GM06990 (cell line): Measurements from ENCODE around the gene ZBTB21.

Source experiments
- DNase-seq: peaks from one replicate; pipeline ENCODE4 v3.0.0-alpha.2; 2011; ENCODE audit not compliant: insufficient read length; ENCODE audit errors: extremely low read depth
- H3K27me3 ChIP-seq: replicated peaks from 2 replicates; pipeline ENCODE4 v1.6.0; 2011; ENCODE audit warnings: low read length; ENCODE audit not compliant: control insufficient read depth, insufficient read depth
- H3K36me3 ChIP-seq: 2 replicates; pipeline ENCODE4 v1.5.1; 2011; ENCODE audit warnings: low read length; ENCODE audit not compliant: control insufficient read depth, insufficient read depth
- H3K4me3 ChIP-seq: replicated peaks from 2 replicates; pipeline ENCODE4 v1.5.1; 2011; ENCODE audit warnings: low read depth, mild to moderate bottlenecking, control low read depth, low read length
- TF ChIP-seq, protein P1 (sequence below): IDR thresholded peaks from 2 replicates; pipeline ENCODE4 v1.5.1; 2011; ENCODE audit warnings: low read length, control low read depth, mild to moderate bottlenecking, inconsistent platforms; ENCODE audit not compliant: insufficient read depth, poor library complexity, severe bottlenecking

ZBTB21 gene

DNA sequence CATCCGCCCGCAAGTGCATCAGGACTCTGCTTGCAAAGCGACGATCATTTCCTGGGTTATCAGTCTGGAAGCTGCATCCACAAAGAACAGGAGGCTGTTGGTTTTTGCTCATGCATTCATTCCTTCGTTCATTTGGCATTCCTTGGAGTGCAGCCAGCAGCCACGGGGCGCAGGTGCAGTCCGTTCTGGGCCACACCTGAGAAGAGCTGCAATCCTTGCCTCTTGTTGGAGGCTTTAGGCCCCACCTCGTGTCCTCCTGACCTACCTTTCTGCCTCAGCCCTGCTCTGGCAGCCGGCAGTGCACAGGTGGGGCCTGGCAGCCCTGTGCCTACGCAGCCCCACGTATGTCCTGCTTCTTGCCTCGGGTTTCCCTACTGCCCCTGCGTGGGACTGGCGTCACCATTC is 36.7 kb downstream of the ZBTB21 start:
- no peak overlapping the region for H3K4me3 ChIP-seq
- no peak for DNase-seq
- H3K36me3 ChIP-seq, result no peaks in the 10 kb centered on the region
- no peaks in the 10 kb centered on the region for H3K27me3 ChIP-seq
- TF ChIP-seq, protein P1, sequence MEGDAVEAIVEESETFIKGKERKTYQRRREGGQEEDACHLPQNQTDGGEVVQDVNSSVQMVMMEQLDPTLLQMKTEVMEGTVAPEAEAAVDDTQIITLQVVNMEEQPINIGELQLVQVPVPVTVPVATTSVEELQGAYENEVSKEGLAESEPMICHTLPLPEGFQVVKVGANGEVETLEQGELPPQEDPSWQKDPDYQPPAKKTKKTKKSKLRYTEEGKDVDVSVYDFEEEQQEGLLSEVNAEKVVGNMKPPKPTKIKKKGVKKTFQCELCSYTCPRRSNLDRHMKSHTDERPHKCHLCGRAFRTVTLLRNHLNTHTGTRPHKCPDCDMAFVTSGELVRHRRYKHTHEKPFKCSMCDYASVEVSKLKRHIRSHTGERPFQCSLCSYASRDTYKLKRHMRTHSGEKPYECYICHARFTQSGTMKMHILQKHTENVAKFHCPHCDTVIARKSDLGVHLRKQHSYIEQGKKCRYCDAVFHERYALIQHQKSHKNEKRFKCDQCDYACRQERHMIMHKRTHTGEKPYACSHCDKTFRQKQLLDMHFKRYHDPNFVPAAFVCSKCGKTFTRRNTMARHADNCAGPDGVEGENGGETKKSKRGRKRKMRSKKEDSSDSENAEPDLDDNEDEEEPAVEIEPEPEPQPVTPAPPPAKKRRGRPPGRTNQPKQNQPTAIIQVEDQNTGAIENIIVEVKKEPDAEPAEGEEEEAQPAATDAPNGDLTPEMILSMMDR, result no peak

DNA sequence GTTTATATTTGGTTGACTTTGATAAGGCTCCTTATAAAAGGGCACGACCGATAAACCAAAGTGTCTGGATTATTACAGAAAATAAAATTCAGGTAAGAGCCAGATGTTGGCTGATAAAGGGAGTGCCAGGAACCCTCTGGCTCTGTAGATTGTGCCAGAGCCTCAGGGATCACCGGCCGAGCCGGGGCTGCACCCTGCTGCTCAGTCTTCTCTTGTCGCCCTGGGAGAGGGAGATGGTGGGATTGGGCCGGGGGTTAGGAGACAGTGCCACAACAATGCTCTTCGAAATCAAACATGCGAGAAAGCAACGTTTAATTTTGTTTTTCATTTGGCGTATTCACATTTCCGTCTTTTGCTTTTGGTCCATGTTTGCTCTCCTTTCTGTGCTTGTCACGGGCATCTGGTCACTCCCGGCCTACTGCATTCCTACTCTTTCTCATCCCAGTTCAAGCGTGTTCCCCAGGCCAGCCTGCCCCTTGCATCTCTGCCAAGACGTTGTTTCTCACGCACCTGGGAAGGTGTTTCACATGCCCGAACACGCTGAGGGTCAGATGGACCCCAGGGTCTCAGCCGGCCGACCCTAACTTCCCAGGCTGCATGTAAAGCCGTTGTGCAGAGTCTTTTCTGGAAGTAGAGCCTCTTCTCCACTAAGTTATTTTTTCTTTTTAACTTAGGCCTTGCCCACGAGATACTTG is 37.5 kb downstream of the ZBTB21 start:
- H3K4me3 ChIP-seq, result no peak overlapping the region
- H3K36me3 ChIP-seq, result no peaks in the 10 kb centered on the region
- H3K27me3 ChIP-seq, result no peaks in the 10 kb centered on the region
- no peak for DNase-seq
- TF ChIP-seq, protein P1, result no peak

DNA sequence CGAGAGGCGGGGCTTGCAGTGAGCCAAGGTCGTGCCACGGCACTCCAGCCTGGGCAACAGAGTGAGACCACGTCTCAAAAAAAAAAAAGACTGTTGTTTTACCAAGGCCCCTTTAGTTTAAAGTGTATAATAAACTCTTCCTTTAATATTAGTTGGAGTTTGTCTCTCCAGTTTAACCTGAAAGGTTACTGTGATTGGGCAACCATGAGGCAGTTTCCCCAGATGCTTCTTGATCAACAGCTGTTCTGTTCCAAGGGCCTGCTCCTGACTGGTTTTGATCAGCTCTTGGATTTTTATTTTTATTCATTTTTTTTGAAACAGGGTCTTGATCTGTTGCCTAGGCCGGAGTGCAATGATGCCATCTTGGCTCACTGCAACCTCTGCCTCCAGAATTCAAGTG is 38.3 kb downstream of the ZBTB21 start:
- Histone ChIP-seq H3K27me3 (no peaks in the 10 kb centered on the region), H3K36me3 (no peaks in the 10 kb centered on the region), H3K4me3 (no peak overlapping the region)
- TF ChIP-seq, protein P1, result no peak
- no peak for DNase-seq

- Histone ChIP-seq H3K36me3 (no peaks in the 10 kb centered on the region), H3K27me3 (no peaks in the 10 kb centered on the region), H3K4me3 (no peak overlapping the region)
- no peak for DNase-seq
- TF ChIP-seq, protein P1, result no peak
Observed at GRCh38 chr21:41970751-41971653, 39.2 kb downstream of the ZBTB21 start.

- no peak overlapping the region for H3K4me3 ChIP-seq
- DNase-seq, result no peak
- no peaks in the 10 kb centered on the region for H3K36me3 ChIP-seq
- H3K27me3 ChIP-seq, result no peaks in the 10 kb centered on the region
- TF ChIP-seq, protein P1, result no peak
Observed at GRCh38 chr21:41970106-41970391, 40.1 kb downstream of the ZBTB21 start.
